ENCODE data around the gene HOXA6. TPM values are rescaled to one million over a fixed set of nuclear protein-coding genes. Genes with fewer than 3 reads are reported as not detected.
A peak's percentile ranks its signal among the peaks of the same experiment; 100 is the strongest.

HOXA6 gene
- total RNA-seq, 1 experiment from 2014 or later = not detected

DNA sequence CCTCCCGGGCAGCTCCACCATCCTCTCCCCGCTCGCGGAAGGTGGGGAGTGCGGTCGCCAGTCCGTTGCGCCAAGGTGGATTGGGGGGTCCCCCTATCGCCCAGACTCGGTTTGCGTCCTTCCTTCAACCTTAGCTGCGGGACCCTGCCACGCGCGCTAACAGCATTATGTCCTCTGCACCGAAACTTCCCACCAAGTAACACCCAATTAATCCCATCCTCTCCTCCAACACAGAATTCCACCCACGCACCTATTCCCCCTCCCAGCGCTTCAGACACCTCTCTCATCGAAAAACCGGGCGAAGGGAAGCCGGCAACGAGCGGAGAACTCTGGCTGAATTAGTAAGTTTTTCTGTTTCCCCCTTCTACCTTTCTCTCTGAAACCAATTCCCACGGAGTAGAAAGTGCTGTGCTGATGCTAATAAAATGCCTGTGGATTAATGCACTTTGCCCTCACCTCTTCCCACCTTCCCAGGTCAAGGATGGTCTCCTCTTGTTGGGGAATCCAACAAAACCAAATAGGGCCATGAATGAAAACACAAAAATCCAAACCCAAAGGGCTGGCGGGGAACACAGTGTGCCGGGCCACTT lies 3.9 kb upstream of the HOXA6 start:
- no peak for ATAC-seq
- CTCF ChIA-PET = interaction anchor here (0.6 to 4.0 kb wide), 13 partner anchors 7 to 460 kb away, joined by 3 to 74 read pairs (median 4); partner anchors contain the start of gene HOXA9
- no peak overlapping the region for H3K27ac Mint-ChIP-seq

DNA sequence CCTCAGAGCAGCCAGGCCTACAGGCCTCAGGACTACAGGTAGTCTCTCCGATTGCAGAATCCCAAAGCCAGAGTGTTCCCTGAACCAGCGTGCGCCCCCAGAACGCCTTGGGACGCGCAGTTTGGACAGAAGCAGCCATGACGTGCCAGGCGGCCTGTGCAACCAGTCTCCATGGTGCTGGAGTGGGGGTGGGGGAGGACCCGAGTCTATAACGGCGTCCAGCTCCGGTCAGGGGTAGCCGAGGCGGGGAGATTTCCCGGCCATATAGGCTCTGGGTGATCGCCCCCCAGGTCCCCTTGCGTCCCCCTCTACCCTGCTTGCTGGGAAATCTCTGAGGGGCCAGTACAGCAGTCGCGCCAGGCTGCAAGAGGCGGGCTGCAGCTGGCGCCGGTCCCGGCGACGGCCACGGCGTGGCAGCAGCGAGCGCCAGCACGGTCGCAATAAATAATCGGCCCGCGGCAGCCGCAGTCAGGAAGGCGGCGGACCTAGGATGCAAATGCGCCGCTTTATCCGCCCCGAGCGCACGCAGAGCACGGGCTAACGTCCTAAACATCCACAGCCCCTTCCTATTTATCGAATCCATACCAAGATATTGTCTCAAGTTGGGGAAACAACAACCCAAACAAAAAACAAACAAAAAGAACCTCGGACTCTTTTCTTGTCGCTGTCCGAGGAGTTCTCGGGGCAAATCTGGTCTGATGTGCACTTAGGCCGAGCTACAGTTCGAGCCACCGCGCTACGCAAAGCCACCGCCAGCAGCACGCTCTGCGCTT lies 3.2 kb upstream of the HOXA6 start:
- no peaks in the 10 kb centered on the region for H3K9me3 Mint-ChIP-seq
- ChIA-PET POLR2A (no interaction called here), CTCF (interaction anchor here (0.6 to 4.0 kb wide), 15 partner anchors 8 to 468 kb away, joined by 3 to 74 read pairs (median 4); partner anchors contain the start of gene HOXA9)
- ATAC-seq = peak; percentile 57
- H3K36me3 Mint-ChIP-seq = peaks cover 3% of the 10 kb centered on the region
- peaks cover 28% of the 10 kb centered on the region for H3K4me1 Mint-ChIP-seq
- DNase-seq (ENCODE audit: low spot score) = peak; percentile 76
- H3K4me3 Mint-ChIP-seq = peak overlapping the region; percentile 55
- H3K27ac Mint-ChIP-seq = no peak overlapping the region
- peaks cover 100% of the 10 kb centered on the region for H3K27me3 Mint-ChIP-seq (ENCODE audit: low read depth)
- TF ChIP-seq, protein P1, sequence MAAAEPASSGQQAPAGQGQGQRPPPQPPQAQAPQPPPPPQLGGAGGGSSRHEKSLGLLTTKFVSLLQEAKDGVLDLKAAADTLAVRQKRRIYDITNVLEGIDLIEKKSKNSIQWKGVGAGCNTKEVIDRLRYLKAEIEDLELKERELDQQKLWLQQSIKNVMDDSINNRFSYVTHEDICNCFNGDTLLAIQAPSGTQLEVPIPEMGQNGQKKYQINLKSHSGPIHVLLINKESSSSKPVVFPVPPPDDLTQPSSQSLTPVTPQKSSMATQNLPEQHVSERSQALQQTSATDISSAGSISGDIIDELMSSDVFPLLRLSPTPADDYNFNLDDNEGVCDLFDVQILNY (CRISPR knock-in tag; IDR thresholded peaks at IDR 0.05) = 0 out of 2 replicates have a peak, but pooled peaks have one; percentile 23
- TF ChIP-seq, protein P2, sequence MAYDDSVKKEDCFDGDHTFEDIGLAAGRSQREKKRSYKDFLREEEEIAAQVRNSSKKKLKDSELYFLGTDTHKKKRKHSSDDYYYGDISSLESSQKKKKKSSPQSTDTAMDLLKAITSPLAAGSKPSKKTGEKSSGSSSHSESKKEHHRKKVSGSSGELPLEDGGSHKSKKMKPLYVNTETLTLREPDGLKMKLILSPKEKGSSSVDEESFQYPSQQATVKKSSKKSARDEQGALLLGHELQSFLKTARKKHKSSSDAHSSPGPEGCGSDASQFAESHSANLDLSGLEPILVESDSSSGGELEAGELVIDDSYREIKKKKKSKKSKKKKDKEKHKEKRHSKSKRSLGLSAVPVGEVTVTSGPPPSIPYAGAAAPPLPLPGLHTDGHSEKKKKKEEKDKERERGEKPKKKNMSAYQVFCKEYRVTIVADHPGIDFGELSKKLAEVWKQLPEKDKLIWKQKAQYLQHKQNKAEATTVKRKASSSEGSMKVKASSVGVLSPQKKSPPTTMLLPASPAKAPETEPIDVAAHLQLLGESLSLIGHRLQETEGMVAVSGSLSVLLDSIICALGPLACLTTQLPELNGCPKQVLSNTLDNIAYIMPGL (CRISPR knock-in tag; IDR thresholded peaks at IDR 0.05) = peak; percentile 71; the same call in 1 of the 2 replicates
- TF ChIP-seq, protein P3, sequence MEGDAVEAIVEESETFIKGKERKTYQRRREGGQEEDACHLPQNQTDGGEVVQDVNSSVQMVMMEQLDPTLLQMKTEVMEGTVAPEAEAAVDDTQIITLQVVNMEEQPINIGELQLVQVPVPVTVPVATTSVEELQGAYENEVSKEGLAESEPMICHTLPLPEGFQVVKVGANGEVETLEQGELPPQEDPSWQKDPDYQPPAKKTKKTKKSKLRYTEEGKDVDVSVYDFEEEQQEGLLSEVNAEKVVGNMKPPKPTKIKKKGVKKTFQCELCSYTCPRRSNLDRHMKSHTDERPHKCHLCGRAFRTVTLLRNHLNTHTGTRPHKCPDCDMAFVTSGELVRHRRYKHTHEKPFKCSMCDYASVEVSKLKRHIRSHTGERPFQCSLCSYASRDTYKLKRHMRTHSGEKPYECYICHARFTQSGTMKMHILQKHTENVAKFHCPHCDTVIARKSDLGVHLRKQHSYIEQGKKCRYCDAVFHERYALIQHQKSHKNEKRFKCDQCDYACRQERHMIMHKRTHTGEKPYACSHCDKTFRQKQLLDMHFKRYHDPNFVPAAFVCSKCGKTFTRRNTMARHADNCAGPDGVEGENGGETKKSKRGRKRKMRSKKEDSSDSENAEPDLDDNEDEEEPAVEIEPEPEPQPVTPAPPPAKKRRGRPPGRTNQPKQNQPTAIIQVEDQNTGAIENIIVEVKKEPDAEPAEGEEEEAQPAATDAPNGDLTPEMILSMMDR (IDR thresholded peaks at IDR 0.05) = peak; percentile 66
- TF ChIP-seq NFYB (CRISPR knock-in tag; conservative IDR thresholded peaks at IDR 0.05; ENCODE audit: low read depth) (no peak), SP1 (CRISPR knock-in tag; conservative IDR thresholded peaks at IDR 0.05) (0 out of 2 replicates have a peak, but pooled peaks have one; percentile 16), ZNF317 (CRISPR knock-in tag; IDR thresholded peaks at IDR 0.05; ENCODE audit: borderline replicate concordance, low read depth) (no peak)
- TF ChIP-seq, protein P4, sequence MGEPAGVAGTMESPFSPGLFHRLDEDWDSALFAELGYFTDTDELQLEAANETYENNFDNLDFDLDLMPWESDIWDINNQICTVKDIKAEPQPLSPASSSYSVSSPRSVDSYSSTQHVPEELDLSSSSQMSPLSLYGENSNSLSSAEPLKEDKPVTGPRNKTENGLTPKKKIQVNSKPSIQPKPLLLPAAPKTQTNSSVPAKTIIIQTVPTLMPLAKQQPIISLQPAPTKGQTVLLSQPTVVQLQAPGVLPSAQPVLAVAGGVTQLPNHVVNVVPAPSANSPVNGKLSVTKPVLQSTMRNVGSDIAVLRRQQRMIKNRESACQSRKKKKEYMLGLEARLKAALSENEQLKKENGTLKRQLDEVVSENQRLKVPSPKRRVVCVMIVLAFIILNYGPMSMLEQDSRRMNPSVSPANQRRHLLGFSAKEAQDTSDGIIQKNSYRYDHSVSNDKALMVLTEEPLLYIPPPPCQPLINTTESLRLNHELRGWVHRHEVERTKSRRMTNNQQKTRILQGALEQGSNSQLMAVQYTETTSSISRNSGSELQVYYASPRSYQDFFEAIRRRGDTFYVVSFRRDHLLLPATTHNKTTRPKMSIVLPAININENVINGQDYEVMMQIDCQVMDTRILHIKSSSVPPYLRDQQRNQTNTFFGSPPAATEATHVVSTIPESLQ (CRISPR knock-in tag; IDR thresholded peaks at IDR 0.05) = no peak

More for the DNA sequence above, 3.9 kb upstream of the HOXA6 start:
- Mint-ChIP-seq H3K4me3 (peak overlapping the region; percentile 55), H3K36me3 (peaks cover 3% of the 10 kb centered on the region), H3K4me1 (peaks cover 30% of the 10 kb centered on the region), H3K27me3 (ENCODE audit: low read depth) (peaks cover 100% of the 10 kb centered on the region), H3K9me3 (no peaks in the 10 kb centered on the region)
- POLR2A ChIA-PET = no interaction called here
- TF ChIP-seq CREB1 (CRISPR knock-in tag; IDR thresholded peaks at IDR 0.05) = no peak
- TF ChIP-seq, protein P2 (CRISPR knock-in tag; IDR thresholded peaks at IDR 0.05) = 0 out of 2 replicates have a peak, but pooled peaks have one; percentile 4
- no peak for DNase-seq (ENCODE audit: low spot score)

DNA sequence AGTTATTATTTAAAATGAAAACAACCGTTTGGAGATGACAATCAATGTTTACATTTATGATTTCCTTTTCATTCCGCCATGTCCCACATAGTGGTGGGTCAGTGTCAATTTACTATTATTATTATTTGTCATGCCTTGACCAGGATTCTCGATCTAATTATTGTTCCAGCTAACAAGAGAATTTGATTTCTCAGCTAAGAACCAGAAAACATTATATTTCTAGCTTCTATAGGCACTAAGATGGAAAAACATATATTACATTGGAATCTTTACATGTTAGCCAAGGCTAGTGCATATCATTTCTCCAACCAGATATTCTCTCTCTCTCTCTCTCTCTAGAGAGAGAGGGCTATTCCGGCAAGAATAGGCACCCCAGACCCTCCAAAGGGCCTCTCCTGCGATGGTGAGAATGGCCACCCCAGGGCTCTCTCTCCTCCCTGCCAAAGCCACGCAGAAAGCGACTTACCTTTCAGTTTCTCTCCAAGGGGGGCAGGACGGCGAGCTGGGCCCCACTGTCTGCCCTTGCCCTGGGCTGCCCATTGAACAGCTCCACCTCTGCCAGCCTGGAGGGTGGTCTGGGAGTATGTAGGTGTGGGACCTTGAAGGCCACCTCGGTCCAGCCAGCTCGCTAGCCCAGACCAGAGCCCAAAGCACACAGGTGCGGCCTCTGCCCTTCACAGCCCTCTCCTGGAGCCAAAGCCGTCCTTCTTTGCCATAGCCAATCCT lies 2.4 kb upstream of the HOXA6 start:
- CTCF ChIA-PET = interaction anchor here (0.8 to 4.0 kb wide), 12 partner anchors 8 to 467 kb away, joined by 3 to 74 read pairs (median 4); partner anchors contain the start of gene HOXA9
- Mint-ChIP-seq H3K4me1 (peaks cover 26% of the 10 kb centered on the region), H3K36me3 (peaks cover 3% of the 10 kb centered on the region), H3K27me3 (ENCODE audit: low read depth) (peaks cover 100% of the 10 kb centered on the region), H3K27ac (no peak overlapping the region), H3K4me3 (peak overlapping the region; percentile 55), H3K9me3 (no peaks in the 10 kb centered on the region)
- no peak for ATAC-seq
- DNase-seq (ENCODE audit: low spot score) = no peak
- POLR2A ChIA-PET = no interaction called here
- TF ChIP-seq FOXJ3 (CRISPR knock-in tag; IDR thresholded peaks at IDR 0.05; ENCODE audit: borderline replicate concordance) = no peak
- TF ChIP-seq, protein P5, sequence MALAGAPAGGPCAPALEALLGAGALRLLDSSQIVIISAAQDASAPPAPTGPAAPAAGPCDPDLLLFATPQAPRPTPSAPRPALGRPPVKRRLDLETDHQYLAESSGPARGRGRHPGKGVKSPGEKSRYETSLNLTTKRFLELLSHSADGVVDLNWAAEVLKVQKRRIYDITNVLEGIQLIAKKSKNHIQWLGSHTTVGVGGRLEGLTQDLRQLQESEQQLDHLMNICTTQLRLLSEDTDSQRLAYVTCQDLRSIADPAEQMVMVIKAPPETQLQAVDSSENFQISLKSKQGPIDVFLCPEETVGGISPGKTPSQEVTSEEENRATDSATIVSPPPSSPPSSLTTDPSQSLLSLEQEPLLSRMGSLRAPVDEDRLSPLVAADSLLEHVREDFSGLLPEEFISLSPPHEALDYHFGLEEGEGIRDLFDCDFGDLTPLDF (CRISPR knock-in tag; IDR thresholded peaks at IDR 0.05) = no peak
- no peak for TF ChIP-seq ELF4 (CRISPR knock-in tag; IDR thresholded peaks at IDR 0.05; ENCODE audit: low read depth)
- TF ChIP-seq, protein P6, sequence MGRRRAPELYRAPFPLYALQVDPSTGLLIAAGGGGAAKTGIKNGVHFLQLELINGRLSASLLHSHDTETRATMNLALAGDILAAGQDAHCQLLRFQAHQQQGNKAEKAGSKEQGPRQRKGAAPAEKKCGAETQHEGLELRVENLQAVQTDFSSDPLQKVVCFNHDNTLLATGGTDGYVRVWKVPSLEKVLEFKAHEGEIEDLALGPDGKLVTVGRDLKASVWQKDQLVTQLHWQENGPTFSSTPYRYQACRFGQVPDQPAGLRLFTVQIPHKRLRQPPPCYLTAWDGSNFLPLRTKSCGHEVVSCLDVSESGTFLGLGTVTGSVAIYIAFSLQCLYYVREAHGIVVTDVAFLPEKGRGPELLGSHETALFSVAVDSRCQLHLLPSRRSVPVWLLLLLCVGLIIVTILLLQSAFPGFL (CRISPR knock-in tag; IDR thresholded peaks at IDR 0.05; ENCODE audit: borderline replicate concordance) = no peak
- no peak for TF ChIP-seq OVOL2 (CRISPR knock-in tag; IDR thresholded peaks at IDR 0.05; ENCODE audit: borderline replicate concordance)
- no peak for TF ChIP-seq SMAD3 (CRISPR knock-in tag; IDR thresholded peaks at IDR 0.05; ENCODE audit: borderline replicate concordance)
